Sigmoid colon (tissue), 4 donors: Measurements from ENCODE around the gene SRBD1.

Source experiments
- CTCF ChIP-seq, 4 experiments: fragments of 450-650 bp in 3 of 4; fragments of 200-600 bp in 1 of 4; IDR thresholded peaks; one replicate each; pipeline ENCODE4 v1.5.1; 2016 to 2019; ENCODE audit warnings: antibody characterized with exemption in 4 of 4, mild to moderate bottlenecking in 3 of 4, moderate library complexity in 2 of 4
- EP300 ChIP-seq, 4 donors: sonication (generic); formaldehyde crosslinking; IDR thresholded peaks; one replicate each; pipeline ENCODE4 v1.6.1; 2017; ENCODE audit warnings: antibody characterized with exemption in 4 of 4
- POLR2A ChIP-seq, 2 donors: fragments of 450-650 bp; IDR thresholded peaks; one replicate each; pipeline ENCODE4 v1.6.1; 2016; ENCODE audit warnings: antibody characterized with exemption in 2 of 2, mild to moderate bottlenecking in 2 of 2, moderate library complexity in 2 of 2
- POLR2AphosphoS5 ChIP-seq, 4 donors: sonication (generic); formaldehyde crosslinking; IDR thresholded peaks; one replicate each; pipeline ENCODE4 v1.6.1; 2017; ENCODE audit warnings: antibody characterized with exemption in 4 of 4

GRCh38 chr2:45412754-45413379 lies 198.2 kb downstream of the SRBD1 start:
- TF ChIP-seq CTCF (IDR thresholded peaks at IDR 0.05) (no peak), POLR2AphosphoS5 (IDR thresholded peaks at IDR 0.05) (no peak), POLR2A (IDR thresholded peaks at IDR 0.05) (no peak), EP300 (IDR thresholded peaks at IDR 0.05) (no peak)
